Right lobe of liver (tissue), 6 donors: ENCODE data around the gene DAP. TPM values are rescaled to one million over a fixed set of nuclear protein-coding genes. Genes with fewer than 3 reads are reported as not detected.

Source experiments
- ATAC-seq, 4 donors: fragments of 200-7000 bp; cut with Tn5 transposase; one replicate each; pipeline ENCODE4 v1.9.1; 2020; ENCODE audit warnings: mild to moderate bottlenecking in 4 of 4, moderate library complexity in 4 of 4
- DNase-seq, 3 donors: peaks; one replicate each; pipeline ENCODE4 v3.0.0-alpha.2; 2020
- H3K27ac ChIP-seq, 3 donors: fragments of 200-600 bp; one replicate each; pipeline ENCODE4 v1.8.0; 2022
- H3K27me3 ChIP-seq, 2 donors: fragments of 200-600 bp; one replicate each; pipeline ENCODE4 v1.8.0; 2022
- H3K36me3 ChIP-seq, 4 donors: fragments of 200-600 bp; sonication (generic) in 1 of 4; one replicate each; pipeline versions ENCODE4 v1.5.1 to v1.8.0; 2017 to 2022; ENCODE audit warnings: control low read depth in 1 of 4
- H3K4me1 ChIP-seq, 4 donors: fragments of 200-600 bp; sonication (generic) in 1 of 4; one replicate each; pipeline versions ENCODE4 v1.5.1 to v1.8.0; 2017 to 2022; ENCODE audit warnings: control low read depth in 1 of 4
- H3K4me3 ChIP-seq, 3 donors: fragments of 200-600 bp; one replicate each; pipeline ENCODE4 v1.8.0; 2022
- H3K9me3 ChIP-seq, 4 donors: fragments of 200-600 bp; sonication (generic) in 1 of 4; one replicate each; pipeline versions ENCODE4 v1.5.1 to v1.8.0; 2017 to 2022; ENCODE audit warnings: control low read depth in 1 of 4
- CTCF ChIP-seq, 4 donors: fragments of 200-600 bp in 3 of 4; fragments of 450-650 bp in 1 of 4; IDR thresholded peaks; one replicate each; pipeline versions ENCODE4 v1.5.1 to v1.8.0; 2016 to 2022; ENCODE audit warnings: antibody characterized with exemption in 4 of 4, mild to moderate bottlenecking in 2 of 4
- POLR2A ChIP-seq: fragments of 450-650 bp; IDR thresholded peaks from one replicate; pipeline ENCODE4 v1.6.1; 2017; ENCODE audit warnings: antibody characterized with exemption, mild to moderate bottlenecking
- WGBS: methylation state at CpG from one replicate; pipeline ENCODE4 v1.1.6; 2018; ENCODE audit warnings: low coverage, low lambda C conversion rate; ENCODE audit not compliant: insufficient coverage; ENCODE audit errors: missing lambda C conversion rate; 5-methylcytosine and 5-hydroxymethylcytosine counted together
- intact Hi-C, 2 donors: fragments of 100-400 bp; cut with DNase I; formaldehyde crosslinking; loops; one replicate each; pipeline versions ENCODE4 v1.11.2 to v1.14.1; 2022
- total RNA-seq, 6 experiments: library from RNA; depleted of rRNA in 2 of 6; stranded (reverse); fragments of >200 nt in 2 of 6; fragmentation: NEBNext Ultra II Directional in 3 of 6; extraction: Animal tissue kit (Norgen Biotek cat#: 25700) in 3 of 6; gene quantifications; one replicate each; pipeline versions ENCODE4 v1.1.0 to v1.2.4, GENCODE V29; 2016 to 2023
- donor health status: DM: no; HTN: yes; CAD: no.
- donor health status: DM: no; HTN: no; CAD: no.
- donor health status: DM: no; HTN: no; CAD: no.
- donor health status: DM: no; HTN: yes; CAD: no.
- donor health status: DM: no; HTN: yes; CAD: no.

DAP gene
- total RNA-seq, 6 experiments from 2014 or later, result 97.0 to 126 (median 104) TPM

- DNase-seq (no peak), ATAC-seq (no peak)
- H3K36me3 ChIP-seq, result peaks cover 0 to 6% (median 2%) of the 10 kb centered on the region in 4 donors
Measured at GRCh38 chr5:10752451-10752850, 8.6 kb downstream of the DAP start.

DNA sequence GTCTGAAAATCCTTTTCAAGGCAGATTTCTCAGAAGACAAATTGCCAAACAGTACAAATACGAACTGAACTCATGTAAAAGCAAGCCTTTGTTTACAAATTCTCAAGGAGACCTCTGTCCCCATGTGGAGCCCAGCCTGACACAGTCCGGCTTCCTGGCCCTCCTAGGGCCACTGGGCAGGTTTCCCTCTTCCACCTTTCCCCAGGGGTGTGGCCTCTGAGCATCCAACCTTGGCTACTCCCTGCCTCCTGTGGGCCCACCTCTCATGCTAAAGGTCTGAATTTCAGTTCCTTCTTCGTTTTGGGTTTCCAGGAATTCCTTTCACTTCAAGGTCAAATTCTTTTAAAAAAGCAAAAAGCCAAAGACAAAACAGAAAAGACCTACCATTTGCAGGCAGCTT is 10.1 kb downstream of the DAP start:
- no peak for DNase-seq
- Histone ChIP-seq H3K9me3 (no peaks in the 10 kb centered on the region), H3K36me3 (peaks cover 0 to 6% (median 2%) of the 10 kb centered on the region in 4 donors), H3K27me3 (no peaks in the 10 kb centered on the region), H3K4me1 (peaks cover 0 to 41% (median 13%) of the 10 kb centered on the region in 4 donors), H3K27ac (peak overlapping the region in 2 of 3 donors; percentile 93 to 96), H3K4me3 (no peak overlapping the region)
- intact Hi-C loops, result no loop called here
- peak in 1 of 4 donors; percentile 18 for ATAC-seq
- 39% methylated on average over 3 of the region's 3 CpGs for WGBS
- TF ChIP-seq POLR2A (no peak), CTCF (IDR thresholded peaks at IDR 0.05) (no peak)

More at GRCh38 chr5:10752451-10752850, 8.6 kb downstream of the DAP start:
- no peak overlapping the region for H3K27ac ChIP-seq
- TF ChIP-seq POLR2A (no peak), CTCF (IDR thresholded peaks at IDR 0.05) (no peak)
- intact Hi-C loops, result no loop called here
- no peaks in the 10 kb centered on the region for H3K9me3 ChIP-seq
- 55% methylated on average over 1 of the region's 2 CpGs for WGBS
- H3K4me1 ChIP-seq, result peaks cover 0 to 36% (median 12%) of the 10 kb centered on the region in 4 donors
- H3K4me3 ChIP-seq, result no peak overlapping the region
- no peaks in the 10 kb centered on the region for H3K27me3 ChIP-seq

GRCh38 chr5:10747678-10748622 is 13.1 kb downstream of the DAP start:
- TF ChIP-seq CTCF (IDR thresholded peaks at IDR 0.05) (no peak), POLR2A (no peak)
- H3K4me1 ChIP-seq, result peaks cover 0 to 57% (median 13%) of the 10 kb centered on the region in 4 donors
- DNase-seq, result no peak
- WGBS, result 36% methylated on average over 5 of the region's 9 CpGs
- H3K4me3 ChIP-seq, result peak overlapping the region in 2 of 3 donors; percentile 11 to 12
- H3K27ac ChIP-seq, result peak overlapping the region; percentile 70 to 96 (median 93)
- H3K27me3 ChIP-seq, result no peaks in the 10 kb centered on the region
- peaks cover 5 to 15% (median 6%) of the 10 kb centered on the region in 4 donors for H3K36me3 ChIP-seq
- intact Hi-C loops, result no loop called here
- H3K9me3 ChIP-seq, result no peaks in the 10 kb centered on the region
- ATAC-seq, result peak; percentile 80 to 88 (median 86)

GRCh38 chr5:10746711-10747110 is 14.3 kb downstream of the DAP start:
- Histone ChIP-seq H3K4me3 (no peak overlapping the region), H3K27me3 (no peaks in the 10 kb centered on the region), H3K4me1 (peaks cover 0 to 57% (median 13%) of the 10 kb centered on the region in 4 donors), H3K36me3 (peaks cover 0 to 15% (median 5%) of the 10 kb centered on the region in 4 donors), H3K27ac (peak overlapping the region; percentile 70 to 96 (median 93)), H3K9me3 (no peaks in the 10 kb centered on the region)
- intact Hi-C loops, result no loop called here
- TF ChIP-seq CTCF (IDR thresholded peaks at IDR 0.05), result no peak
- TF ChIP-seq POLR2A, result no peak
- DNase-seq, result no peak
- ATAC-seq, result peak; percentile 53 to 81 (median 62)
- 49% methylated on average over 5 of the region's 6 CpGs for WGBS
